ENCODE data around the gene KRT28.

- TF ChIP-seq TARDBP (CRISPR knock-in tag; IDR thresholded peaks at IDR 0.05), result no peak
- no peak for TF ChIP-seq ZNF276 (CRISPR knock-in tag; IDR thresholded peaks at IDR 0.05; ENCODE audit: low read depth)
- no peak for TF ChIP-seq ZNF816 (CRISPR knock-in tag; IDR thresholded peaks at IDR 0.05; ENCODE audit: borderline replicate concordance)
- no peak for TF ChIP-seq ZNF33A (CRISPR knock-in tag; IDR thresholded peaks at IDR 0.05; ENCODE audit: borderline replicate concordance)
- TF ChIP-seq PBX3 (CRISPR knock-in tag; IDR thresholded peaks at IDR 0.05; ENCODE audit: borderline replicate concordance), result no peak
- TF ChIP-seq HIVEP1 (CRISPR knock-in tag; IDR thresholded peaks at IDR 0.05), result no peak
- no peak for TF ChIP-seq TP53 (CRISPR knock-in tag; conservative IDR thresholded peaks at IDR 0.05)
- TF ChIP-seq, protein P1, sequence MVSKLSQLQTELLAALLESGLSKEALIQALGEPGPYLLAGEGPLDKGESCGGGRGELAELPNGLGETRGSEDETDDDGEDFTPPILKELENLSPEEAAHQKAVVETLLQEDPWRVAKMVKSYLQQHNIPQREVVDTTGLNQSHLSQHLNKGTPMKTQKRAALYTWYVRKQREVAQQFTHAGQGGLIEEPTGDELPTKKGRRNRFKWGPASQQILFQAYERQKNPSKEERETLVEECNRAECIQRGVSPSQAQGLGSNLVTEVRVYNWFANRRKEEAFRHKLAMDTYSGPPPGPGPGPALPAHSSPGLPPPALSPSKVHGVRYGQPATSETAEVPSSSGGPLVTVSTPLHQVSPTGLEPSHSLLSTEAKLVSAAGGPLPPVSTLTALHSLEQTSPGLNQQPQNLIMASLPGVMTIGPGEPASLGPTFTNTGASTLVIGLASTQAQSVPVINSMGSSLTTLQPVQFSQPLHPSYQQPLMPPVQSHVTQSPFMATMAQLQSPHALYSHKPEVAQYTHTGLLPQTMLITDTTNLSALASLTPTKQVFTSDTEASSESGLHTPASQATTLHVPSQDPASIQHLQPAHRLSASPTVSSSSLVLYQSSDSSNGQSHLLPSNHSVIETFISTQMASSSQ (IDR thresholded peaks at IDR 0.05; ENCODE audit: low read depth), result no peak
- TF ChIP-seq, protein P1 (CRISPR knock-in tag; IDR thresholded peaks at IDR 0.05; ENCODE audit: borderline replicate concordance), result no peak
- no peak for TF ChIP-seq ZFP37 (CRISPR knock-in tag; IDR thresholded peaks at IDR 0.05; ENCODE audit: borderline replicate concordance)
- TF ChIP-seq KAT8 (CRISPR knock-in tag; IDR thresholded peaks at IDR 0.05), result no peak
- TF ChIP-seq, protein P2, sequence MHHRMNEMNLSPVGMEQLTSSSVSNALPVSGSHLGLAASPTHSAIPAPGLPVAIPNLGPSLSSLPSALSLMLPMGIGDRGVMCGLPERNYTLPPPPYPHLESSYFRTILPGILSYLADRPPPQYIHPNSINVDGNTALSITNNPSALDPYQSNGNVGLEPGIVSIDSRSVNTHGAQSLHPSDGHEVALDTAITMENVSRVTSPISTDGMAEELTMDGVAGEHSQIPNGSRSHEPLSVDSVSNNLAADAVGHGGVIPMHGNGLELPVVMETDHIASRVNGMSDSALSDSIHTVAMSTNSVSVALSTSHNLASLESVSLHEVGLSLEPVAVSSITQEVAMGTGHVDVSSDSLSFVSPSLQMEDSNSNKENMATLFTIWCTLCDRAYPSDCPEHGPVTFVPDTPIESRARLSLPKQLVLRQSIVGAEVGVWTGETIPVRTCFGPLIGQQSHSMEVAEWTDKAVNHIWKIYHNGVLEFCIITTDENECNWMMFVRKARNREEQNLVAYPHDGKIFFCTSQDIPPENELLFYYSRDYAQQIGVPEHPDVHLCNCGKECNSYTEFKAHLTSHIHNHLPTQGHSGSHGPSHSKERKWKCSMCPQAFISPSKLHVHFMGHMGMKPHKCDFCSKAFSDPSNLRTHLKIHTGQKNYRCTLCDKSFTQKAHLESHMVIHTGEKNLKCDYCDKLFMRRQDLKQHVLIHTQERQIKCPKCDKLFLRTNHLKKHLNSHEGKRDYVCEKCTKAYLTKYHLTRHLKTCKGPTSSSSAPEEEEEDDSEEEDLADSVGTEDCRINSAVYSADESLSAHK (CRISPR knock-in tag; IDR thresholded peaks at IDR 0.05; ENCODE audit: borderline replicate concordance), result no peak
- TF ChIP-seq MZF1 (CRISPR knock-in tag; IDR thresholded peaks at IDR 0.05; ENCODE audit: borderline replicate concordance), result no peak
- TF ChIP-seq BHLHE40 (IDR thresholded peaks at IDR 0.05; ENCODE audit: low read length), result no peak
- TF ChIP-seq ZFP36 (IDR thresholded peaks at IDR 0.05; ENCODE audit: borderline replicate concordance, low read depth, low read length, partially characterized antibody), result no peak
Measured at GRCh38 chr17:40819528-40820125, 19.9 kb upstream of the KRT28 start.
